ENCODE measurements around the gene ALDH3A1.

ALDH3A1 gene

DNA sequence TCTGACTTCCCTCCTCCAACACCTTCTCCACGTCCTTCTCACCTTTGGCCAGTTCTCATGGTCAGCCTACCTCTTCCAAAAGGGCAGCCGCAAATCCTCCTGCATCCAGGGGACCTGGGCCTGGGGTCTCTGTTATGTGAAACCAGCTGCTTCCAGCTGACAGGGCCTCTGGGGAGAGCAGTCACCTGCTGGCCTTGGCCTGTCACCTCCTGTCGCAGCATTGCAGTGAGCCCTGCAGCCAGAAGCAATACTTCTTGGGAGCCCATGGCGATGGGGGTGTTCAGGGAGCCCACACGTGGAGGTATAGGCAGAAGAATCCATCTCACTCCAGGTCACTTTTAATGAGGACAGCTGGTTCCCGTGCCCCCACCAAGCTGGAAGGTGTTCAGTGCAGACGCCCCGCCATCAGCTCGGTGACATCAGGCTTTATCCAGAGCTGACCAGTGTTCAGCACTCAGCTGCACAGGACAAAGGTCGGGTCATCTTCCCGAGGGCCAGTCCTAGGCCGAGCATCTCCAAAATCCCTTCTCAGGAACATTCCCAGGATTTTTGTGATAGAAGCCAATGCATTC is 30.0 kb downstream of the ALDH3A1 start:
- DNase-seq, result no peak

DNA sequence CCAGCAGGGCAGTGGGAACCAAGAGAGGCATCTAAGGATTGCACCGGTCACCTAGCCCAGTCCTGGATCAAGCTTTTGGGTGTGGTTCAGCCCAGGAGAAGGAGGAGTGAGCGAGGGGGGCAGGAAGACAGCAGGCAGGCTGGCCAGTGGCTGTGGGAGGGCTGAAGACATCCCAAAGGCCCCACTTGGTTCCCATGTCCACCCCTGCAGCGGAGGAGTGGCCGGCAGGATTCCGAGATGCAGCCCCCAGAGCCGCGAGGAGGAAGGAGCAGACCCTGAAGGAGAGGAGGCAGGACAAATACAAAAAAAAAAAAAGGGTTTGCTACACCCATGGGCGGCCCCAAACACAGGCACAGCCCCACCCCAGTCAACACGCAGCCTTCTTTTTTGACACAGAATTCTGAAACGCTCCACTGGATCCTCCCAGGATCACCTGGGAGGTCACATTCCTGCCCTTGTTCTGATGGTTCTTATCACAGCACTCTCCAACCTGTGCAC is 30.6 kb downstream of the ALDH3A1 start:
- DNase-seq, result no peak

DNA sequence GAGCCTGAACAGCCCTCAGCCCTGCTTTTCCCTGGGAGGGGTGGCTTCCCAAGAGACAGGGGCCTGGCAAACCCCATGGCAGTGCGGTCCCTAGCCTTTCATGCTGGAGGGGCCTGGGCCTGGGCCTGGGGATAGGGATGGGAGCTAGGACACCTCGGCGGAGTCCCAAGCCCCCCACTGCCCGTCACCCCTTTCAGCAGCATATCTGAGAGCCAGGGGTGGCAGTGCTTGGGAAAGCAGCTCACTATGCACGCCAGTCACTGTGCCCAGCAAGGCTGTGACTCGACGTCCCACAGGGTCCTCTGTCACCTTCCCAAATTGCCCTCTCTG is 31.1 kb downstream of the ALDH3A1 start:
- no peak for DNase-seq

DNA sequence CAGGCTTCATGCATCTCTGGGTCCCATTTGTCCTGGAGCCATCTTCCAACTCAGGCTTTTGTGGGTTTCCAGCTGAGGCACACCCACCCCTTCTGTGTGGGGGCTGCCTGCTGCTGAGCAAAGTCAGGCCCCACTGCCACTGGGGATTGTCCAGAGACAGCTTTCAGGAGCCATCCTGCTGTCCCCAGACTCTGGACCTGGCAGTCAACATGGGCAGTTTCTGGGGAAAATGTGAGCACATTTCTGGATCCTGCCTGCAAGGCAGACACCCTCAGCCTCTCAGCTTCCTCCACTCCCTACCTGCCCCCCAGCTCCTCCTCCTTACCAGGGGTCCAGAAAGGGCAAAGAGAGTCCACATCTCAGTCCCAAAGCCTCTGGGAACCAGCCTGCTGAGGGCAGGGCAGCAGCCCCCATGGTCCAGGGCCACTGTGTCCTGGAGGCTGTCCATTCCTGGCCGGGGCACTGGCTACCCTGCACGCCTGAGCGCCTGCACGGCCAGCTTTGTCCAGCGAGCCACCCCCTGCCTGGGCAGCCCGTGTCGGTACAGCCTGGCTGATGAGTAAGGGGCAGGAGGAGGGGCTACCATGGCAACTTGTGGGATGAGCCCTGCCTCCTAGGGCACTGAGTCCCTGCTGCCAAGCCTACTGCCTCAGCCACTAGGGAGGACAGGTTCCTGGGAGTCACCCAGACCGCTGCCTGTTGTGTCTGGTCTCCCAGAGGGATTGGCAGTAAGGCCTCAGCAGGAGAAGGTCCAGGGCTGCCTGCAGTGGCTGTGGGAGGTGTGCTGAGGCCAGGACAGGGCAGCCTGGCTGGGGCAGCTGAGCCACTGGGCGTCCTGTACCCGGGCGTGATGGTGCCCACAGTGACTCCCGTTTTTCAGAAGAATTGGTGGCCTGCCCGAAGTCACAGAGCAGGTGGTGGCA is 31.7 kb downstream of the ALDH3A1 start, which contains the start of gene SLC47A2:
SLC47A2 (minus strand) TSS at position 477 of the 923 bp plus-strand sequence; CDS start at position 448, 29 bp downstream.
- DNase-seq, result no peak

DNA sequence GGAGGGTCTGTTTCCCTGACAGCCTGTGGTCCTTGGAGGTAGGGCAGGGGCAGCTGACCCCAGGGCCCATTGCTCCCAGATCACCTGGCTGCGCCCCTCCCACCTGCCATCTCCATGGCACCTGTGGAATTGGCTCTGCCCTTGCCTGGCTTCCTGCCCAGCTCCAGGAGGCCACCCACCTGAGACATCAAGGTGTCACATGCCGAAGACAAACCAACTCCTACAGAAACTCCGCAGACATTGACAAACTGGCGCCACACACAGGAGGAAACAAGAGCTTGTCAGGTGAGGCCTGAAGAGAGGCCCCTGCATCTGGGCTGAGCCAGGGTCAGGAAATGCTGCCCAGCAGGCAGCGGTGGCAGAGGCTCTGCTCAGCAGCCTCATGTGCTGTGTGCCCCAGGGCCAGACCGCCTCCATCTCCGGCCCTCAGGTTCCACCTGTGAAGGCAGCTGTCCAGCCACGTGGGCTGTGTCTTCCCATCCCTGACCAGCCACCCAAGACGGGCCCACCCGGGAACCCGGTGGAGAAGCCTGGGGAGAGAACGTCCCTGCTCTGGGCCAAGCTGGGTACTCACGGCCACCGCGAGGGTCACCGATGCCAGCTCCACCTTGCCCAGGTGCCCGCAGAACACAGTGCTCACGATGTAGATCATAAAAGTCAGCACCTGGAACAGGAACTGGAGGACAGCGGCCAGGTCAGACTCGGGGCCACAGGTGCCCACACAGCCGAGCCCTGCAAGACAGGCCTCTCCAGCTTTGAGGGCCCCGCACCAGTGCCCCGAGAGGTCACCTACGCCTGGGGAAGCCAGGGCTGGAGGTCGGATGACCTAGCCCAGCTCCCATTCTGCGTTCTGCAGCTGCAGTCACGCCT is 33.3 kb downstream of the ALDH3A1 start:
- no peak for DNase-seq

DNA sequence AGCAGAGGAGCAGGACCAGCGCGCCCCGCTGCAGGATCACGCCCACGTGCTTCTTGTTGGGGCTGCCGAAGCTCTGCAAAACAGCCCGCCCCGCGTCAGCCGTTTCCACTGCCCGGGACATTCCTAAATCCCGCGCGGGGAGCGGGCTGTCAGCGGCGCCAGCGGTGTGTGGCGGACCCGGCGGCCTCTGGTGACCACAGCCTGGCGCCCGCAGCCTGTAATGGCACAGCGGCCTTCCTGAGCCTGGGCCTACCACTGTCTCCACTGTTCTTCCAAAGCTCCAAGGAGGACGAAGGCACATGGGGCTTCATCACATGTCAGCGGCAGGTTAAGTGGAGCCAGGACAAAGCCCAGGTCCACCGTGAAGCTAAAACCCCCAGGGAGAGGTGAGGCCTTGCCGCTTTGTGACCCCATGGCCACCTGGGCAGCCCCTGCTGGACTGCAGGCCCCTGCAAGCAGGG is 34.2 kb downstream of the ALDH3A1 start:
- no peak for DNase-seq

DNA sequence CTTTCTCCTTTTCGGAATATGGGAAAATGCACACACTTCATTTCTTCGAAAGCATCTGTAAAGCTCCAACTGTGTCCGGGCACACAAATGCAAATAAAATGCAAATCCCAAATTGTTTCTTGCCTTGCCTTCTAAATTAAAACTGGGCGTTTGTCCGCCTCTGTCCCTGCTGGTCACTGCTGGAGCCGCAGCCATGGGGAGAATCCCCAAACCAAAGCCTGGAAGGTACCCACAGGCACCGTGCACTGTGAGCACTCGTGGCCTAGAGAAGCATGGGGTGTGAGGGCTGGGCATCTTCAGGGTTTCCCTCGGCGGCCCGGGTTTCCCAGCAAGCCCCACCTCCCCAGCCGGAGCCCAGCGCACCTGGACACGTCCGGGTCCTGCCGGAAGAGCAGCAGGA is 34.6 kb downstream of the ALDH3A1 start:
- DNase-seq, result no peak

DNA sequence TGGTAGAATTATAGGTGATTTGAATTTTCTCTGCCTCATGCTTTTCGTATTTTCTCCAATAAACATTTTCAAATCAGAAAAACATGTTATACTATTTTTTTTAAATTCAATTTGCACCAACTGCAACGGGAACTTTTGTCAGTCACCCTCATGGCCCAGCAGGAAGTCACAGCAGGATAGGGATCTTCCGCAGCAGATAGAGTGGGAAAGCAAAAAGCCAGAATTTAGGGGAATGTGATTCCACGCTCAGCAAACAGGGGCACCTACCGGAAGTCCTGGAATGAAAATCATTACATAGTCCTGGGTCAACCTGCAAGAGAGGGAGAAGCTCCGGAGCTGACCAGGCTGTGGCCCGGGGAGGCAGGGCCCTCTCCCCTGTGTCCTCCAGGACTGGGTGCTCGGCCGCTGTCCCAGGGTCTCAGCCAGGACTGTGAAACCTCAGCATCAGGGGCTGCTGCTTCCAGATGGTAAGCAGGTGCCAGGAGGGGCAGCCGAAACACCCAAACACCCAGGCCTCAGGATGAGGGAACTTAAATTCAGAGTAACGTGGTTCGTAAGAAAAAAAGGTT is 35.6 kb downstream of the ALDH3A1 start:
- DNase-seq, result no peak

DNA sequence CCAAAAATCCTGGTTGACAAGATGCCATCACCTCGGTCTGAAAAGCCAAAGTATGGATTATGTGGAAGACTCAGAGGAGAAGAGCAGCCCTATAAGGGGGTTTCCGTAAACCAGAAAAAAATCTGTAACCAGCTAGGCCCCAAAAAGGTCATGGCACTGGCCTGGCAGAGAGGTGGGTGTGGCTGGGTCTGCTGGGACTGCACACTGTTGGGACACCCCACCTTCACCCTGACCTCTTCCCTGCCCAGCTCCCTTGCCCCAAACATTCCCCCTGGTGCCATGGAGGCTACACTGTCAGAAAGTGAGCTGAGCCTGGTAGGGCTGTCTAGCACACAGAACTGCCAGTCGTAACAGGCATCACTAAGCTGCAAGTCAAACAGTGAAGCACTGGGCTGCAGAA is 38.3 kb downstream of the ALDH3A1 start:
- no peak for DNase-seq

DNA sequence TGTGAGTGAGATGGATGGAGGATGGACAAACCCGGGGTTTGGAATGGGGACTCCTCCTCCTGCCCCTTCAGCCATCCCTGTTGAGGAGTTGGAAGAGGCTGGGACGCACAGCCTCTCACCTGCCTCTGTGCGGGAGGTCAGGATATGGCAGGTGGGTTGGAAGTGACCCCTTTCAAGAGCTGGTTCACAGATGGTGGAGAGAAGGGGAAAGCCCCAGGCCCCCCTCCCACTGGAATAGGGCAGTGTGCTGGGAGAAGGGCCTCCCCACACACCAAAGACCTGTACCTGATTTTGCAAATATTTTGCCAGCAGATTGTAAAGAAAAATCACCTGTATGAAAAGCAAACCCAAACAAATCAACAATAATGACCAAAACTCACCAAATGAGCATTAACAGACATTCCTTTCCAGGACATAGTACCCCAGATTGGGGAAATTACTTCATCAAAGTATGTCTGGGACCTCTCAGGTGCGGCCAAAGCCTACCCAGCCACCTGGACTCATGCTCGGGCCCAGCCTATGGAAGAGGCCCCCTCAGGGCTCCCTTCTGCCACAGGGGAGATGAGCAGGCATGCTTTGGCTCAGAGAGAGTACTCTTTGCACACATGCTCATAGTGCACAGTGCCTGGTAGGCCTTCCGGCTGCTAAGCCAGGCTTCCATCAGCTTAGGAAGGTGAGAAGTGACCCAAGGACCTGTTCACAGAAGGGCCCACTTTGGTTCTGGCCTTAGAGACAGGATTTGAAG is 39.5 kb downstream of the ALDH3A1 start:
- no peak for DNase-seq

DNA sequence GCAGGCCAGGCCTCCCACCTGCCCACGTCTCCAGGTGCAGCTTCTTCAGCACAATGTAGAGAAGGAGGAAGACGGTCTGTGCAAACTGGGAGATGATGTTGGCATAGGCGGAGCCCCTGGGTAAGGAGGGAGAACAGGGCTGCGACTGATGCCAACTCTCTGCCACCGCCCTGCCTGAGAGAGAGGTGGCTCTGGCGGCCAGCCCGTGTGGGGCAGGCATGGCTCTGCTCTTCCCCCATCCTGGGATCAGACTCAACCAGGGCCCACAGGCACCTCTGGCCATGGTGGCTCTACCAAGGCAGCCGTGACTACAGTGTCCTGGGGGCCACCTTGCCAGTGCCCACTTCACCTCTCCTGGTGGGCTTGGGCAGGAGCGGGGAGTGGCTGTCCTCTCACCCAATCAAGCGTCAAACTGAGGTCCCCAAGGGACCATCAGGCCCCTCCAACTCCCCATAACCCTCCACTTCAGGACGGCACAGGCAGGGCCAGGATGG is 40.3 kb downstream of the ALDH3A1 start:
- no peak for DNase-seq

DNA sequence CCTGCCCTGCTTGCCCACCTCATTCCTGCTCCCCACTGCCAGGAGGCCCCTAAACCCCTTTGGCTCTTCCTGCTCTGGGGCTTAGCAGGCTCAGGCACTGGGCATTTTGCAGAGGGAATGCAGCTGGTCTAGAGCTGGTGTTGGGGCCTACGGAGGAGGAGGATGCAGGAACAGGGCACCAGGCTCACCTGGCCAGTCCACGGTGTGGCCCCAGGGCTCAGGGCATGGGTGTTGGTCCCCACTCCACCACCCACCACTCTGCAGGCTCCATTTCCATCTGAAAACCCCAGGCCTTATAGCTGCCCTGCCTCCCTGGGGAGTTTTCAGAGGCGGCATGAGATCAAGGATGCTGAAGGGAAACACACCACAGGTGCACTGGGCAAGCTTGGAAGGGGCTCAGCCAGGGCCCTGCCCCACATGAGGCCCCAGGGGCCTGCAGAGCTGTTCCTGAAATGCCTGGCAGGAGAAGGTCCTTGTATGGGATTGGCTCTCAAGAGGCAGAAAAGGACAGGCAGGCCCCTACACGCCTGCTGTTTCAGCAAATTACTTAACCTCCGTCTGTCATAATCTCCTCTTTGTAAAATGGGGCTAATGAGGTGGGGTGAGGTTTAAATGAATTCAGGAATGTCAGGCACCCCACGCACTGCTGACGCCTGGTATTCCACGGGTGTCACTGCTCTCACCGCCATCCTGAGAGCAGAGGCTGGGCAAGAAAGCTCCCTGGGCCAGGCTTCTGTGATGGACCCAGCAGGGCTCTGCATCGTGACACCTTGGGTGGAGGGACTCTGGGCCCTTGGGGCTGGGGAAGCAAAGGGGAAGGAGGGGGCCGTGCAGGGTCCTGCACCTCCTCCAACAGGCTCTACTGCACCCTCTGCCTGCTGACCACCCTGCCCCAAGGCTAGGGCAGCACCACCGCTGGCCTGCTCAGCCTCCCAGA is 41.0 kb downstream of the ALDH3A1 start:
- DNase-seq, result no peak

DNA sequence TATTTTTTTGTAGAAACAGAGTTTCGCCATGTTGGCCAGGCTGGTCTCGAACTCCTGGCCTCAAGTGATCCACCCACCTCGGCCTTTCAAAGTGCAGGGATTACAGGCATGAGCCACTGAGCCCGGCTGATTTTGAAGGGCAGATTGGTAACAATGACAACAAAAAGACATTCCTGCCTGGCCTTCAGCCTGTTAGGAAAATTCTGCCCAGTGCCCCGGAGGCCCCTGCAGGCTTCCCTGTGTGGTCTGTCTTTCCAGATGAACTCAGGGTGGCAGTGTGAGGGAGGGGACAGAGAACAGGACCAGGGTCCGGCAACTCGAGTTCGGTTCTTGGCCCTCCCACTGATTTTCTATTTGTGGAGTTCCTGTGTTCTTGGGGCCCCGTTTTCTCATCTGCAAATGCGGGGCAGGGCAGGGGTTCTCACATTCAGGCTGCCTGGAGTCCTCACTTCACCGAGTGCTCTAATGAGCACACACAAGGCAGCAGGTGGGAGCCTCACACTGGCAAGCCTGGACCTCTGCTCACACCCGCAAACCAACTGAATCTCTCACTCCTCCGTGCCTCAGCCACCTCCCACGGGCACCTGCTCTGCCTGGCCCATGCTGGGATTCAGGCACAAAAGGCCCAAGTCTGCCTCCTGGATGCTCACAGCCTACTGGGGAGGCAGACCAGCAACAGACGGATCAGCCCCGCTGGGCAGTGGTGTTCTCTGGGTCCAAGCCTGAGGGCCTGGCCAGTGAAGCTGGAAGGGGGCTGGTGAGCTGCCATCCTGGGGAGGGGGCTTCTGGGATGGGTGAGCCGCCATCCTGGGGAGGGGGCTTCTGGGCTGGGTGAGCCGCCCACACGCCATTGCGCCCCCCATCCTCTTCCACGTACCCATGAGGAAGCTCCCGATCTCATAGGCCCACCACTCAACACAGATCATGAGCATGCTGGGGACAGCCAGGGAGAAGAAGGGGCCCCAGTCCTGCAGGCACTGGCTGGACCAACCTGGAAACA is 42.0 kb downstream of the ALDH3A1 start:
- no peak for DNase-seq

DNA sequence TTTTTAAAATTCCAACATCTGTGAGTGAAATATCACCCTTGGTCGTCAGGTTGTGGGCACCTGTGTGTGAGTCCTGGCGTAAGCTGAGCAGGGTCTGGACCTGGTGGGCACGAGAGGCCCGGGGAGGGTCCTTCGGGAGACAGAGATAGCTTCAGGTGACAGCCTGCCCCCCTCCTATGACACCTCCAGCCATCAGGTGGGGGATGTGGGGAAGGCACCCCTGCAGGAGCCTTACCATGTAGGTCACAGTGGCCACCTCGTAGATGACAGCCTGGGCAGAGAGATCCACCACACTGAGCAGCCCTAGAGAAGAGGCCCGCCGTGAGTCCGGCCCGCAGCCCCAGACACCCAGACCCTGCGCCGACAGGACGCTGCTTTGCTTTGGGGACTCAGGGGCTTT is 42.9 kb downstream of the ALDH3A1 start:
- DNase-seq, result no peak

DNA sequence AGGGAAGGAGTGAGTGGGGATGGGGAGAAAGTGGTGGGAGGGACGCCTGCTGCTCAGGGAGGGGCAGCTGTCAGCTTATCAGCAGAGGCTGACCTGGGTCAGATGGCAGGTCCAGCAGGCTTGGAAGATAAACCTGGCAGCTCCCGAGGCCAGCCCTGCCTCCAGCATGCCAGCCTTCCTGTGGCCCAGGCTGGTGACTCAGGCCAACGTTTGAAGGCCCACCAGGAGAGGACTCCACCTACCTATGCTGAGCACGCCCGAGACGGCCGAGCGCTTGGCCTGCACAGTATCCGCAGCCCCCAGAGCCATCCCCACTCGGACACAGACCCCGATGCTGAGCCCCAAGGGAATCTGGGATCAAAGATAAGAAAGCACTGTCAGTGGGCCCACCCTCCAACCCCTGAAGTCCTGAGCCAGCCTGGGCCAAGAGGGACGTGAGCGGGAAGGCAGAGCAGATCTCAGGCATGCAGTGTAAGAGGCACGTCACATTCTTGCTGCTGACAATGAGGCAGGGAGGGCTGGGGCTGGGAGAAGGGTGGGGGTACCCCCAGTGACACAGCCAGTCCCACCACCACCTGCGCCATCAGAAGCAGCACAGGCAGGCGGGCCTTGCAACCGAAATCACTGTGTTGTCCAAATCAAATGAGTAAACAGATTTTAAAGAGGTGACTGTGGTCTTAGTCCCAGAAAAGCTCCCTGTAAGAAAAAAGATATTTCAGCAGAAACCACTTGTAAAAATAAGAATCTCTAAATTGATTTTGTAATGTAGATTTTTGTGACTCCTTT is 44.1 kb downstream of the ALDH3A1 start:
- DNase-seq, result no peak

DNA sequence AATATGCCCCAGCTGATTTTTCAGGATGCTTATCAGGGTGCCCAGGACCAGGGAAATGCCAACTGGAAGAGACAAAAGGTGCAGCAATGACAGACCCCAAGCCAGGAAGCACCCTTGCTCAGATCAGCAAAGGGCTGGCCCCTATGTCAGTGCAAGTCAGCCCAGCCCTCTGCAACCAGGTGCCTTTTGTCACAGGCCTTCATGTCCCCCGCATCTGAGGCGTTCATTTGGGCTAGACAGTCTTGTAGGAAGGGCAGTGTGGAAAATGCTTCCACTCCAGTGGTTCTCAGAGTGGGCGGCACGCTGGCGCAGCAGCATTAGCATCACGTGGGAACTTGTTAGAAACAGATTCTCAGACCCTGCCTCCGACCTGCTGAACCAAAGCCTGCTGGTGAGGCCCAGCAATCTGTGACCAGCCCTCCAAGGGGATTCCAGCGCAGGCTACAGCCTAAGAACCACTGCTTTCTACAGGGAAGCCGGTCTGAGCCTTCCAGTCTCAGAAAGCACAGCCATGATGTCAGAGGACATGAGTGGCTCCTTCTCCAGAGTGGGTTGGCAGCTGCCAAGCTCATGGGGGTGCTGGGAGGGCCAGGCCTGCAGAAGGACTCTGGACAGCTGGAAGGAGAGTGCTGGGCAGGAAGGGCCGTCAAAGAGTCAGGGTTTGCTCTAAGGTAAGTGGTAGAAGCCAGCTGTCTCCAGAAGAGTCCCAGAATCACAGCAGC is 44.8 kb downstream of the ALDH3A1 start:
- DNase-seq, result no peak

DNA sequence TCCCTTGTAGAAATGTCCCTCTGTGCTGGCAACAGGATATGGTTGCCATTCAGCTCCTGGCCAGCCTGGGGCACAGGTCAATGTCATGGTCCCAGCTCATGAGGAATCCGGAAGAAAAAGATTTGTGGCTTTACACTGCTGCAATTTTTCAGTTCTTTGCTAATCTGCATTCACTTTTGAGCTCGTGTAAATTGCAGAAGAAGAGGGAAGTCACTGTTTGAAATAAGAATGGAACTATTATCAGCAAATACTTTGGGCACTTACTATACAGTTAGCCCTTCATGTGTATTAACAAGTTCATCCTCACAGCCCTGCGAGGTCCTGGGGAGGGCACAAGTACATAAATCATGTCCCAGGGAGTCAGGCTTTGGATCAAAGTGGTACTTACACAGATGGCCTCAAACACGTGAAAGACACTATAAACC is 45.9 kb downstream of the ALDH3A1 start:
- DNase-seq, result no peak
